K562 (cell line): ENCODE data around the gene PCMTD2. TPM values are rescaled to one million over a fixed set of nuclear protein-coding genes. Genes with fewer than 3 reads are reported as not detected.

Source experiments
- ATAC-seq: fragments of 200-7000 bp; cut with Tn5 transposase; 3 replicates; pipeline ENCODE4 v1.9.1; 2020; ENCODE audit warnings: moderate library complexity
- BruUV-seq: library from RNA; stranded (reverse); fragments of 400-500 nt; replicated peaks from 2 replicates; lab custom pipeline; 2021; lab: Mats Ljungman, UMichigan
- CTCF ChIA-PET: fragments of 300-600 bp; formaldehyde crosslinking; extraction: SDS; loops from one replicate; lab custom pipeline; 2021; ENCODE audit warnings: low intra/inter-chr PET ratio; lab: Yijun Ruan, JAX
- POLR2A ChIA-PET: fragments of 300-600, 350-650 bp; sonication (Branson Sonifier 250); formaldehyde crosslinking; extraction: SDS; loops from one replicate; lab custom pipeline; 2021; ENCODE audit warnings: antibody characterized with exemption, inconsistent platforms; lab: Yijun Ruan, JAX
- DNase-seq, 4 experiments: peaks; one replicate each; pipeline versions ENCODE4 v3.0.0 to v3.0.0-alpha.2; 2011 to 2018; ENCODE audit warnings: low spot score in 3 of 4, mixed read lengths in 3 of 4; ENCODE audit errors: extremely low read depth in 1 of 4
- FAIRE-seq: peaks from 2 replicates; lab custom pipeline; 2011; peaks lifted over from hg19 to GRCh38; lab: Jason Lieb, UNC
- H2AFZ ChIP-seq: 2 replicates; pipeline ENCODE4 v1.6.0; 2011; ENCODE audit warnings: low read depth, low read length, control low read depth, inconsistent platforms
- H3K27ac ChIP-seq: fragments of 200-600 bp; 3 replicates; pipeline ENCODE4 v1.8.0; 2011; ENCODE audit warnings: low read depth, mild to moderate bottlenecking, control low read depth, inconsistent platforms, low read length, moderate library complexity, mixed read lengths; ENCODE audit errors: extremely low read depth
- H3K27me3 ChIP-seq, 2 experiments: fragments of 300-600 bp in 1 of 2; 2 replicates in 1 of 2; 3 replicates in 1 of 2; pipeline versions ENCODE4 v1.6.0 to v1.8.0; 2011; ENCODE audit warnings: inconsistent platforms in 2 of 2, low read length in 2 of 2, mild to moderate bottlenecking in 1 of 2, mixed read lengths in 1 of 2, moderate library complexity in 1 of 2; ENCODE audit not compliant: control insufficient read depth in 2 of 2, insufficient read depth in 2 of 2
- H3K36me3 ChIP-seq: fragments of 300-600 bp; 3 replicates; pipeline ENCODE4 v1.8.0; 2011; ENCODE audit warnings: mild to moderate bottlenecking, low read length, inconsistent platforms; ENCODE audit not compliant: control insufficient read depth, insufficient read depth
- H3K4me1 ChIP-seq, 2 experiments: fragments of 200-600 bp in 1 of 2; replicated peaks in 1 of 2; 2 replicates in 1 of 2; 3 replicates in 1 of 2; pipeline versions ENCODE4 v1.5.1 to v1.8.0; 2011; ENCODE audit warnings: inconsistent platforms in 2 of 2, low read length in 2 of 2, mild to moderate bottlenecking in 1 of 2, mixed read lengths in 1 of 2, moderate library complexity in 1 of 2; ENCODE audit not compliant: control insufficient read depth in 2 of 2, insufficient read depth in 2 of 2
- H3K4me2 ChIP-seq: 2 replicates; pipeline ENCODE4 v1.6.1; 2011; ENCODE audit warnings: low read length, control low read depth, inconsistent platforms, mixed read lengths; ENCODE audit not compliant: insufficient read depth
- H3K4me3 ChIP-seq: fragments of 200-600 bp; sonication (generic), shearing (Covaris generic); 2 replicates; pipeline ENCODE4 v1.5.1; 2016; ENCODE audit warnings: control low read depth, inconsistent platforms
- H3K79me2 ChIP-seq: fragments of 200-600 bp; 3 replicates; pipeline ENCODE4 v1.8.0; 2011; ENCODE audit warnings: low read length, inconsistent platforms; ENCODE audit not compliant: control insufficient read depth, insufficient read depth
- H3K9ac ChIP-seq, 2 experiments: 2 replicates each; pipeline versions ENCODE4 v1.6.0 to v1.6.1; 2011; ENCODE audit warnings: low read depth in 2 of 2, low read length in 2 of 2, control low read depth in 1 of 2, inconsistent platforms in 1 of 2, mild to moderate bottlenecking in 1 of 2, mixed read lengths in 1 of 2; ENCODE audit not compliant: insufficient read depth in 1 of 2
- H3K9me1 ChIP-seq: one replicate; pipeline ENCODE4 v1.6.0; 2011; ENCODE audit warnings: inconsistent platforms, mild to moderate bottlenecking, low read length, moderate library complexity; ENCODE audit not compliant: control insufficient read depth, insufficient read depth
- H3K9me3 ChIP-seq: replicated peaks from 2 replicates; pipeline ENCODE4 v1.5.1; 2011; ENCODE audit warnings: low read depth, low read length, inconsistent platforms; ENCODE audit not compliant: control insufficient read depth, insufficient read depth
- H4K20me1 ChIP-seq: replicated peaks from 2 replicates; pipeline ENCODE4 v1.6.1; 2011; ENCODE audit warnings: low read length, inconsistent platforms, mixed read lengths; ENCODE audit not compliant: control insufficient read depth, insufficient read depth
- NFIC ChIP-seq: fragments of 450-650 bp; IDR thresholded peaks from 2 replicates; pipeline ENCODE4 v1.6.1; 2017; ENCODE audit warnings: mild to moderate bottlenecking, inconsistent platforms
- SMAD2 ChIP-seq: fragments of 150-350 bp; IDR thresholded peaks from 2 replicates; pipeline ENCODE4 v1.6.1; 2014; ENCODE audit warnings: low read depth, mild to moderate bottlenecking, low read length
- TSHZ1 ChIP-seq: fragments of 250-450 bp; sonication (Bioruptor Pico); IDR thresholded peaks from 2 replicates; pipeline ENCODE4 v1.4.0; 2020; ENCODE audit warnings: mild to moderate bottlenecking, moderate library complexity
- WGBS: fragments of 100-300 bp; shearing (Covaris generic); methylation state at CpG from one replicate; pipeline ENCODE4 v1.1.6; 2016; ENCODE audit warnings: low coverage, mixed read lengths; ENCODE audit not compliant: insufficient coverage; ENCODE audit errors: missing lambda C conversion rate; 5-methylcytosine and 5-hydroxymethylcytosine counted together
- in situ Hi-C: fragments of 300-500 bp; cut with MboI; formaldehyde crosslinking; loops from 4 replicates; pipeline ENCODE4 v1.15.0; 2018; ENCODE audit warnings: inconsistent platforms, mixed read lengths
- intact Hi-C: fragments of 100-400 bp; cut with micrococcal nuclease; formaldehyde crosslinking; loops from 2 replicates; pipeline ENCODE4 v1.14.2; 2022
- polyA plus RNA-seq, 8 experiments: library from polyadenylated mRNA; depleted of rRNA in 4 of 8; stranded (reverse) in 5 of 8; unstranded in 3 of 8; fragments of >200 nt; fragmentation: Nextera tagmentation in 2 of 8; fragmentation: Illumina TruSeq in 1 of 8; extraction: Ambion mirVana in 2 of 8; extraction: Trizol in 1 of 8; gene quantifications; 2 replicates each; pipeline versions ENCODE4 v1.2.1 to v1.2.3, GENCODE V29; 2011 to 2014; ENCODE audit warnings: inconsistent platforms in 1 of 8, missing spikeins in 1 of 8
- total RNA-seq, 7 experiments: library from RNA; depleted of rRNA in 6 of 7; stranded (reverse); fragments of >200 nt in 6 of 7; fragmentation: Illumina TruSeq in 2 of 7; extraction: Trizol in 2 of 7; gene quantifications; 2 replicates each; pipeline versions ENCODE4 v1.2.1 to v1.2.3, GENCODE V29; 2011 to 2021; ENCODE audit warnings: low replicate concordance in 1 of 7

PCMTD2 gene
- total and polyA plus RNA-seq, 9 of the 15 experiments (the other 6 are each of a cell fraction or from before 2014, with no cell fraction given), result 11.3 to 49.3 (median 28.4) TPM

DNA sequence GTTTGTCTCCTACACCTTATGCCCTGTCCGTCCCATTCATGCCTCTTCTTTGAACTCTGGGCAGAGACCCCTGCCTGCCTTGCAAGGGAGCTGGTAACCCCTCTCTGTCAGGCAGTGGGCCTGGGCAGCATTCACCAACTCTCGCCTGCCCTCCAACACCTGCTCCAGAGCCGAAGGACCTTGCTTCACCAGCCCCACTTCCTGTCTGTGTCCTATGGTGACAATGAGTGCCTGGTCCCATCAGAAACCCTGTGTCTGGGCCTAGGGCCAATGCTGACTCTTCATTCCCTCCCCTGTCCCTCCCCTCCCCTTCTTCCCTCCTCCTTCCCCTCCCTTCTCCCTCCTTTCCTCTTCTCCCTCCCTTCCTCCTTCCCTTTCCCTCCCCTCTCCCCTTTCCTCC, 22.8 kb upstream of the PCMTD2 start:
- FAIRE-seq, result peak; percentile 40
- DNase-seq, result peak in 1 of 4 experiments; percentile 39
- H3K36me3 ChIP-seq, result no peaks in the 10 kb centered on the region
- H3K27me3 ChIP-seq, result peaks cover 13 to 43% of the 10 kb centered on the region in 2 experiments; a peak in 3 of 5 replicates
- H4K20me1 ChIP-seq, result no peaks in the 10 kb centered on the region; the same call in 1 of the 2 replicates
- ChIA-PET CTCF (no interaction called here), POLR2A (no interaction called here)
- no peak overlapping the region; the same call in 1 of the 2 replicates for H3K4me2 ChIP-seq
- no peaks in the 10 kb centered on the region for H3K9me3 ChIP-seq
- TF ChIP-seq TSHZ1 (no peak), NFIC (peak; percentile 38; the same call in 1 of the 2 replicates), SMAD2 (no peak)
- H3K79me2 ChIP-seq, result no peaks in the 10 kb centered on the region
- peaks cover 3 to 23% of the 10 kb centered on the region in 2 experiments; a peak in 3 of 5 replicates for H3K4me1 ChIP-seq
- H2AFZ ChIP-seq, result no peak overlapping the region
- H3K9me1 ChIP-seq, result peaks cover 6% of the 10 kb centered on the region
- H3K4me3 ChIP-seq, result no peak overlapping the region
- ATAC-seq, result peak; percentile 69
- WGBS, result 63% methylated on average over 3 of the region's 3 CpGs
- H3K9ac ChIP-seq, result no peak overlapping the region
- in situ Hi-C loops (no loop called here), intact Hi-C loops (no loop called here)
- no TSS peak for BruUV-seq
- no peak overlapping the region for H3K27ac ChIP-seq
